ENCODE data around the gene MLF2.

The MLF2 gene

GRCh38 chr12:6698352-6699046 is 54.4 kb downstream of the MLF2 start:
- FAIRE-seq (no peak), DNase-seq (ENCODE audit: insufficient read length, low spot score) (no peak)
- TF ChIP-seq, protein P1, sequence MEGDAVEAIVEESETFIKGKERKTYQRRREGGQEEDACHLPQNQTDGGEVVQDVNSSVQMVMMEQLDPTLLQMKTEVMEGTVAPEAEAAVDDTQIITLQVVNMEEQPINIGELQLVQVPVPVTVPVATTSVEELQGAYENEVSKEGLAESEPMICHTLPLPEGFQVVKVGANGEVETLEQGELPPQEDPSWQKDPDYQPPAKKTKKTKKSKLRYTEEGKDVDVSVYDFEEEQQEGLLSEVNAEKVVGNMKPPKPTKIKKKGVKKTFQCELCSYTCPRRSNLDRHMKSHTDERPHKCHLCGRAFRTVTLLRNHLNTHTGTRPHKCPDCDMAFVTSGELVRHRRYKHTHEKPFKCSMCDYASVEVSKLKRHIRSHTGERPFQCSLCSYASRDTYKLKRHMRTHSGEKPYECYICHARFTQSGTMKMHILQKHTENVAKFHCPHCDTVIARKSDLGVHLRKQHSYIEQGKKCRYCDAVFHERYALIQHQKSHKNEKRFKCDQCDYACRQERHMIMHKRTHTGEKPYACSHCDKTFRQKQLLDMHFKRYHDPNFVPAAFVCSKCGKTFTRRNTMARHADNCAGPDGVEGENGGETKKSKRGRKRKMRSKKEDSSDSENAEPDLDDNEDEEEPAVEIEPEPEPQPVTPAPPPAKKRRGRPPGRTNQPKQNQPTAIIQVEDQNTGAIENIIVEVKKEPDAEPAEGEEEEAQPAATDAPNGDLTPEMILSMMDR (IDR thresholded peaks at IDR 0.05; ENCODE audit: insufficient read depth, missing control alignments), result no peak

All from D721Med (cell line).